Astrocyte (in vitro differentiated cells and primary cell): Measurements from ENCODE around the gene LRRTM4.

Experiments used
- EZH2 ChIP-seq: IDR thresholded peaks from 2 replicates; pipeline ENCODE4 v1.6.1; 2012; ENCODE audit warnings: mild to moderate bottlenecking, low read length, inconsistent platforms; ENCODE audit not compliant: insufficient read depth
- TF ChIP-seq, protein P1 (sequence below): IDR thresholded peaks from 2 replicates; pipeline ENCODE4 v1.5.1; 2011; ENCODE audit warnings: low read depth, mild to moderate bottlenecking, inconsistent platforms, low read length, moderate library complexity; ENCODE audit not compliant: insufficient read depth

DNA sequence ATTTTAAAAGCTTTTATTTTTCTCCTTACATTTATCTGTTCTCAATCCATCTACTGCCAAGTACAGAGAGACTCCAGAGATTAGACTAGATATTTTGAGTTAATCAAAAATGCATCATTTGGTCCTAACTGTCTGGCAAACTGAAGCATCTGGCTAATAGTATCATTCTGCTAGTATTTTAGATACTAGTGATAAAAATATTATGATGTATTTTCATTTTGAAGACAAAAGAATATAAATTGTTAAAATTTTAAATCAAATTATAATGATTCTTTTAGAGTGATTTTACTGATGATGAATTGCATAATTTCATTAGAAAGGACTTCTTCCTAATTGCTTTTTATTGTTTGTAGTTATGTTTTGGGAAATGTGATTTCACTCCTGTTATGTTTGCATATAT, 584.0 kb downstream of the LRRTM4 start:
- TF ChIP-seq, protein P1, sequence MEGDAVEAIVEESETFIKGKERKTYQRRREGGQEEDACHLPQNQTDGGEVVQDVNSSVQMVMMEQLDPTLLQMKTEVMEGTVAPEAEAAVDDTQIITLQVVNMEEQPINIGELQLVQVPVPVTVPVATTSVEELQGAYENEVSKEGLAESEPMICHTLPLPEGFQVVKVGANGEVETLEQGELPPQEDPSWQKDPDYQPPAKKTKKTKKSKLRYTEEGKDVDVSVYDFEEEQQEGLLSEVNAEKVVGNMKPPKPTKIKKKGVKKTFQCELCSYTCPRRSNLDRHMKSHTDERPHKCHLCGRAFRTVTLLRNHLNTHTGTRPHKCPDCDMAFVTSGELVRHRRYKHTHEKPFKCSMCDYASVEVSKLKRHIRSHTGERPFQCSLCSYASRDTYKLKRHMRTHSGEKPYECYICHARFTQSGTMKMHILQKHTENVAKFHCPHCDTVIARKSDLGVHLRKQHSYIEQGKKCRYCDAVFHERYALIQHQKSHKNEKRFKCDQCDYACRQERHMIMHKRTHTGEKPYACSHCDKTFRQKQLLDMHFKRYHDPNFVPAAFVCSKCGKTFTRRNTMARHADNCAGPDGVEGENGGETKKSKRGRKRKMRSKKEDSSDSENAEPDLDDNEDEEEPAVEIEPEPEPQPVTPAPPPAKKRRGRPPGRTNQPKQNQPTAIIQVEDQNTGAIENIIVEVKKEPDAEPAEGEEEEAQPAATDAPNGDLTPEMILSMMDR: no peak
- TF ChIP-seq EZH2: no peak
